IMR-90 (cell line): Measurements from ENCODE around the gene GPR132. TPM values are rescaled to one million over a fixed set of nuclear protein-coding genes. Genes with fewer than 3 reads are reported as not detected.
A peak's percentile ranks its signal among the peaks of the same experiment; 100 is the strongest.

Experiments
- ATAC-seq: fragments of 200-7000 bp; cut with Tn5 transposase; 2 replicates; pipeline ENCODE4 v1.9.1; 2020; ENCODE audit warnings: low read depth, mild to moderate bottlenecking, moderate library complexity
- BruUV-seq: library from RNA; stranded (reverse); fragments of 400-500 nt; replicated peaks from 2 replicates; lab custom pipeline; 2021; lab: Mats Ljungman, UMichigan
- CTCF ChIA-PET: fragments of 300-600 bp; formaldehyde crosslinking; extraction: SDS; loops from one replicate; lab custom pipeline; 2021; ENCODE audit warnings: antibody characterized with exemption; lab: Yijun Ruan, JAX
- POLR2A ChIA-PET: fragments of 300-600 bp; sonication (Branson Sonifier 250); formaldehyde crosslinking; loops from one replicate; lab custom pipeline; 2022; ENCODE audit warnings: antibody characterized with exemption; ENCODE audit not compliant: unreplicated experiment; lab: Charles Lee
- DNase-seq: peaks from one replicate; pipeline ENCODE4 v3.0.0; 2013
- H2AFZ ChIP-seq: replicated peaks from 2 replicates; pipeline ENCODE3; 2013; ENCODE audit warnings: low read length, mild to moderate bottlenecking; ENCODE audit not compliant: poor library complexity
- H2AK5ac ChIP-seq: 2 replicates; pipeline ENCODE4 v1.6.1; 2013; ENCODE audit warnings: low read depth, low read length, inconsistent platforms
- H2AK9ac ChIP-seq: replicated peaks from 2 replicates; pipeline ENCODE3; 2013; ENCODE audit warnings: mild to moderate bottlenecking, low read depth, low read length, moderate library complexity; ENCODE audit not compliant: poor library complexity
- H2BK120ac ChIP-seq: 2 replicates; pipeline ENCODE4 v1.6.1; 2013; ENCODE audit warnings: low read depth, low read length, inconsistent platforms
- H2BK15ac ChIP-seq: 3 replicates; pipeline ENCODE4 v1.6.1; 2013; ENCODE audit warnings: low read depth, low read length, inconsistent platforms
- H2BK20ac ChIP-seq: 2 replicates; pipeline ENCODE4 v1.6.1; 2013; ENCODE audit warnings: low read depth, mild to moderate bottlenecking, inconsistent platforms, low read length, moderate library complexity
- H2BK5ac ChIP-seq: 2 replicates; pipeline ENCODE4 v1.6.1; 2013; ENCODE audit warnings: mild to moderate bottlenecking, low read depth, low read length, inconsistent platforms; ENCODE audit not compliant: poor library complexity, severe bottlenecking
- H3K14ac ChIP-seq: replicated peaks from 2 replicates; pipeline ENCODE4 v1.6.1; 2013; ENCODE audit warnings: low read depth, low read length, inconsistent platforms
- H3K18ac ChIP-seq: 2 replicates; pipeline ENCODE4 v1.6.1; 2013; ENCODE audit warnings: low read depth, low read length, control low read depth
- H3K23ac ChIP-seq: 2 replicates; pipeline ENCODE4 v1.6.1; 2013; ENCODE audit warnings: low read depth, low read length, inconsistent platforms
- H3K27ac ChIP-seq: 2 replicates; pipeline ENCODE4 v1.5.1; 2013; ENCODE audit warnings: mild to moderate bottlenecking, control low read depth, low read length; ENCODE audit not compliant: insufficient read depth
- H3K27me3 ChIP-seq: 2 replicates; pipeline ENCODE4 v1.6.1; 2013; ENCODE audit warnings: low read length; ENCODE audit not compliant: control insufficient read depth, insufficient read depth
- H3K36me3 ChIP-seq: 2 replicates; pipeline ENCODE4 v1.6.1; 2013; ENCODE audit warnings: low read length, mixed read lengths; ENCODE audit not compliant: control insufficient read depth, insufficient read depth
- H3K4ac ChIP-seq: 2 replicates; pipeline ENCODE4 v1.6.1; 2013; ENCODE audit warnings: low read depth, low read length, inconsistent platforms
- H3K4me1 ChIP-seq: 2 replicates; pipeline ENCODE4 v1.6.1; 2013; ENCODE audit warnings: low read length, mixed read lengths; ENCODE audit not compliant: control insufficient read depth, insufficient read depth
- H3K4me2 ChIP-seq: 2 replicates; pipeline ENCODE4 v1.6.1; 2013; ENCODE audit warnings: low read depth, mild to moderate bottlenecking, control low read depth, low read length, moderate library complexity
- H3K4me3 ChIP-seq: 2 replicates; pipeline ENCODE4 v1.5.1; 2013; ENCODE audit warnings: low read depth, mild to moderate bottlenecking, control low read depth, low read length, moderate library complexity; ENCODE audit not compliant: insufficient read depth
- H3K56ac ChIP-seq: 2 replicates; pipeline ENCODE4 v1.6.1; 2013; ENCODE audit warnings: low read length, inconsistent platforms; ENCODE audit not compliant: insufficient read depth; ENCODE audit errors: extremely low read depth
- H3K79me1 ChIP-seq, 2 experiments: 2 replicates each; pipeline ENCODE4 v1.6.1; 2013; ENCODE audit warnings: low read length in 2 of 2, inconsistent platforms in 1 of 2, low read depth in 1 of 2
- H3K9ac ChIP-seq: 2 replicates; pipeline ENCODE4 v1.6.1; 2013; ENCODE audit warnings: low read depth, low read length, control low read depth
- H3K9me1 ChIP-seq: 2 replicates; pipeline ENCODE4 v1.6.1; 2013; ENCODE audit warnings: low read length, inconsistent platforms; ENCODE audit not compliant: insufficient read depth
- H3K9me3 ChIP-seq: 2 replicates; pipeline ENCODE4 v1.6.1; 2013; ENCODE audit warnings: low read length; ENCODE audit not compliant: control insufficient read depth, insufficient read depth
- H4K20me1 ChIP-seq: 2 replicates; pipeline ENCODE4 v1.6.1; 2013; ENCODE audit warnings: low read length, inconsistent platforms; ENCODE audit not compliant: insufficient read depth
- H4K5ac ChIP-seq: 2 replicates; pipeline ENCODE4 v1.6.1; 2013; ENCODE audit warnings: mild to moderate bottlenecking, low read depth, low read length, control low read depth
- H4K8ac ChIP-seq, 2 experiments: 2 replicates each; pipeline ENCODE4 v1.6.1; 2013; ENCODE audit warnings: low read depth in 2 of 2, low read length in 2 of 2, control low read depth in 1 of 2, inconsistent platforms in 1 of 2
- H4K91ac ChIP-seq: 2 replicates; pipeline ENCODE4 v1.6.1; 2013; ENCODE audit warnings: low read depth, low read length, inconsistent platforms; ENCODE audit not compliant: insufficient read depth
- CEBPB ChIP-seq: IDR thresholded peaks from 2 replicates; pipeline ENCODE4 v1.6.1; 2012; ENCODE audit warnings: low read depth, low read length, improper control_type of control experiment
- CHD1 ChIP-seq: IDR thresholded peaks from 2 replicates; pipeline ENCODE4 v1.6.1; 2012; ENCODE audit warnings: low read depth, low read length, improper control_type of control experiment
- FOS ChIP-seq: fragments of 150-350 bp; IDR thresholded peaks from 2 replicates; pipeline ENCODE4 v1.6.1; 2016; ENCODE audit warnings: low read depth, low read length
- MAFK ChIP-seq: IDR thresholded peaks from 2 replicates; pipeline ENCODE4 v1.6.1; 2012; ENCODE audit warnings: low read depth, low read length, improper control_type of control experiment
- MAZ ChIP-seq: IDR thresholded peaks from 2 replicates; pipeline ENCODE4 v1.6.1; 2012; ENCODE audit warnings: low read depth, mild to moderate bottlenecking, low read length, improper control_type of control experiment, moderate library complexity, borderline replicate concordance
- MXI1 ChIP-seq: IDR thresholded peaks from 2 replicates; pipeline ENCODE4 v1.6.1; 2012; ENCODE audit warnings: low read depth, mild to moderate bottlenecking, low read length, moderate library complexity, borderline replicate concordance
- RAD21 ChIP-seq: IDR thresholded peaks from 2 replicates; pipeline ENCODE4 v1.6.1; 2012; ENCODE audit warnings: low read length, improper control_type of control experiment
- WGBS, 2 experiments: methylation state at CpG; one replicate each; pipeline versions ENCODE4 v1.1.5 to v1.1.7; 2013; ENCODE audit warnings: missing lambda C conversion rate in 2 of 2; ENCODE audit not compliant: insufficient read length in 1 of 2; ENCODE audit errors: extremely low coverage in 2 of 2; 5-methylcytosine and 5-hydroxymethylcytosine counted together
- dilution Hi-C: fragments of 300-500 bp; cut with HindIII; formaldehyde crosslinking; loops from one replicate; pipeline ENCODE4 v1.14.3; 2018; ENCODE audit warnings: low sequenced_read_pairs; ENCODE audit not compliant: unreplicated experiment
- in situ Hi-C: fragments of 300-500 bp; cut with MboI; formaldehyde crosslinking; loops from 3 replicates; pipeline ENCODE4 v1.14.3; 2019; ENCODE audit warnings: low sequenced_read_pairs, inconsistent platforms, mixed read lengths
- intact Hi-C: fragments of 100-400 bp; cut with micrococcal nuclease; formaldehyde crosslinking; loops from 2 replicates; pipeline ENCODE4 v1.10.0; 2022
- polyA plus RNA-seq, 3 experiments: library from polyadenylated mRNA; depleted of rRNA; stranded (reverse); fragments of >200 nt; gene quantifications; 2 replicates each; pipeline ENCODE4 v1.2.3, GENCODE V29; 2012; ENCODE audit warnings: low replicate concordance in 1 of 3
- total RNA-seq: library from RNA; depleted of rRNA; stranded (reverse); fragments of >200 nt; gene quantifications from 2 replicates; pipeline ENCODE4 v1.2.3, GENCODE V29; 2012

Gene GPR132
- total and polyA plus RNA-seq, 2 of the 4 experiments (the other 2 are of a cell fraction): under 0.01 to 0.10 TPM

DNA sequence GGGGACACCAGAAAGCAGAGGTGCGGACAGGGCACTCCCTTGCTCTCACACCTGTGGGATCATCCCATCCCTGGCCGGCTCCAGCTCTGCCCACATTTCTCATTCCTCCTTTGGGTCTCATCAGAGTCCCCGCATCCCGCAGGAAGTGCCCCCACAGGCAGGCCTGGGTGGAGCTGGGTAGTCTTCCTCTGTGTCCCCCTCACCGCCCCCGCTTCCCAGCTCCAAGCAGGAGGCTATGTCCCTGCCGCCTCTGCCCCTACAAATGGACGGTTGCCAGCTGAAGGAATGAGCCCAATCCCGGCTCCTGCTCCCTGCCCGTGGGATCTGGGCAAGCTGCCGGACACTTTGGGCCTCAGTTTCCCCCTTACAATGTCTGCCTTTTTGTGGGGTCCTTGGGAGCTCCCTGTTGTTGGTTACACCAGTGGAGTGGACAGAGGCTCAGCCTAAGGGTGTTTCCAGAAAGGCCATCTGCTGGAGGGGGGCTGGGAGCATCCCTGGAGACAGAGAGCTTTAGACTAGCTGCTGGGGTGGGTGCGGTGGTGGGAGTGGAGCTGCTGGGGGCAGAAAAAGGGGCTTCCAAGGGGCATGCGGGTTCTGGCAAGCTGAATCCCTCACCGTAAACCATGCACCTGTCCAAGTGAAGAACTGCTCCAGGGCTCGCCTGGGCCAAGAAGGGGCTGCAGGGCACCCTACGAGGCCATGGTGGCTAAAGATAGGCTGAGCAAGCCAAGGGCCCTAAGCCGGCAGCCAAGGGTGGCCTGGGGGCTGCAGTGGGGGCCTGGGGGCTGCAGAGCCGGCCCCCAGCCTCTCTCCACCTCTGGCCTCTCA, 7.9 kb upstream of the GPR132 start:
- no peak overlapping the region for H2AFZ ChIP-seq
- H3K9me1 ChIP-seq: 0 out of 2 replicates have a peak, but pooled peaks cover 3% of the 10 kb centered on the region
- no peak overlapping the region for H3K14ac ChIP-seq
- no peak overlapping the region for H2BK120ac ChIP-seq
- no peak overlapping the region for H3K56ac ChIP-seq
- TF ChIP-seq FOS: no peak
- TF ChIP-seq RAD21: no peak
- TF ChIP-seq MXI1: no peak
- no peak for TF ChIP-seq CEBPB
- no peak for TF ChIP-seq MAFK
- TF ChIP-seq MAZ: no peak
- no peak for TF ChIP-seq CHD1
- H3K9me3 ChIP-seq: no peaks in the 10 kb centered on the region
- H3K4me3 ChIP-seq: no peak overlapping the region
- H3K4me2 ChIP-seq: no peak overlapping the region
- no peak overlapping the region for H3K18ac ChIP-seq
- no TSS peak for BruUV-seq
- ATAC-seq (no peak), DNase-seq (no peak)
- ChIA-PET POLR2A (no interaction called here), CTCF (no interaction called here)
- H3K9ac ChIP-seq: no peak overlapping the region
- intact Hi-C loops (no loop called here), dilution Hi-C loops (no loop called here), in situ Hi-C loops (no loop called here)
- no peaks in the 10 kb centered on the region for H3K36me3 ChIP-seq
- H2BK15ac ChIP-seq: no peak overlapping the region
- peaks cover 4% of the 10 kb centered on the region; the same call in 1 of the 2 replicates for H3K4me1 ChIP-seq
- H4K20me1 ChIP-seq: no peaks in the 10 kb centered on the region
- H2AK5ac ChIP-seq: no peak overlapping the region
- H3K79me1 ChIP-seq: no peaks in the 10 kb centered on the region
- H2BK5ac ChIP-seq: no peak overlapping the region
- H3K27ac ChIP-seq: no peak overlapping the region
- H2AK9ac ChIP-seq: peak overlapping the region; percentile 1
- no peak overlapping the region for H4K5ac ChIP-seq
- 62% methylated on average over 7 of the region's 18 CpGs; no CpG with 5 or more reads in 1 of the 2 experiments for WGBS, 2 experiments
- no peak overlapping the region for H3K23ac ChIP-seq
- H3K4ac ChIP-seq: no peak overlapping the region
- peaks cover 11% of the 10 kb centered on the region; the same call in 1 of the 2 replicates for H3K27me3 ChIP-seq
- no peak overlapping the region for H4K91ac ChIP-seq
- H2BK20ac ChIP-seq: no peak overlapping the region
- no peak overlapping the region for H4K8ac ChIP-seq
